HEK293T (cell line): ENCODE measurements around the gene SPRN.

Experiments
- CTCF ChIA-PET: fragments of 350-600 bp; formaldehyde crosslinking; extraction: SDS; loops from one replicate; lab custom pipeline; 2021; ENCODE audit warnings: antibody characterized with exemption, inconsistent platforms; lab: Yijun Ruan, JAX
- POLR2A ChIA-PET: fragments of 350-600 bp; formaldehyde crosslinking; extraction: SDS; loops from one replicate; lab custom pipeline; 2020; ENCODE audit warnings: antibody characterized with exemption, inconsistent platforms; lab: Yijun Ruan, JAX
- DNase-seq: peaks from one replicate; pipeline ENCODE4 v3.0.0; 2012; ENCODE audit warnings: mixed read lengths; ENCODE audit errors: extremely low spot score
- ARNT ChIP-seq: fragments of 450-650 bp; IDR thresholded peaks from 2 replicates; pipeline ENCODE4 v1.6.1; 2017; ENCODE audit warnings: mild to moderate bottlenecking
- BHLHE40 ChIP-seq: fragments of 450-650 bp; IDR thresholded peaks from 2 replicates; pipeline ENCODE4 v1.6.1; 2016; ENCODE audit warnings: mild to moderate bottlenecking, moderate library complexity, borderline replicate concordance
- CTBP1 ChIP-seq: fragments of 450-650 bp; IDR thresholded peaks from 2 replicates; pipeline ENCODE4 v1.6.1; 2016; ENCODE audit warnings: borderline replicate concordance
- ELF4 ChIP-seq: fragments of 450-650 bp; IDR thresholded peaks from 2 replicates; pipeline ENCODE4 v1.6.1; 2017; ENCODE audit warnings: antibody characterized with exemption
- FOXA1 ChIP-seq: fragments of 450-650 bp; IDR thresholded peaks from 2 replicates; pipeline ENCODE4 v1.6.1; 2016; ENCODE audit warnings: mild to moderate bottlenecking
- FOXK2 ChIP-seq: fragments of 450-650 bp; IDR thresholded peaks from 2 replicates; pipeline ENCODE4 v1.6.1; 2016; ENCODE audit warnings: mild to moderate bottlenecking
- FOXM1 ChIP-seq: fragments of 450-650 bp; IDR thresholded peaks from 2 replicates; pipeline ENCODE4 v1.6.1; 2017; ENCODE audit warnings: mild to moderate bottlenecking, borderline replicate concordance
- HDGF ChIP-seq: fragments of 450-650 bp; IDR thresholded peaks from 2 replicates; pipeline ENCODE4 v1.6.1; 2017; ENCODE audit warnings: antibody characterized with exemption, borderline replicate concordance
- L3MBTL2 ChIP-seq: fragments of 450-650 bp; conservative IDR thresholded peaks from 2 replicates; pipeline ENCODE4 v1.6.1; 2016; ENCODE audit warnings: mild to moderate bottlenecking
- LEF1 ChIP-seq: fragments of 450-650 bp; IDR thresholded peaks from 2 replicates; pipeline ENCODE4 v1.6.1; 2017; ENCODE audit warnings: mild to moderate bottlenecking, borderline replicate concordance
- NFRKB ChIP-seq: fragments of 450-650 bp; IDR thresholded peaks from 2 replicates; pipeline ENCODE4 v1.6.1; 2016; ENCODE audit warnings: mild to moderate bottlenecking, moderate library complexity
- PKNOX1 ChIP-seq: fragments of 450-650 bp; IDR thresholded peaks from 2 replicates; pipeline ENCODE4 v1.6.1; 2016
- SP1 ChIP-seq: fragments of 450-650 bp; IDR thresholded peaks from 2 replicates; pipeline ENCODE4 v1.6.1; 2017
- SUZ12 ChIP-seq: fragments of 450-650 bp; IDR thresholded peaks from 2 replicates; pipeline ENCODE4 v1.6.1; 2016; ENCODE audit warnings: mild to moderate bottlenecking
- TARDBP ChIP-seq: fragments of 450-650 bp; IDR thresholded peaks from 2 replicates; pipeline ENCODE4 v1.6.1; 2016
- ZNF384 ChIP-seq: fragments of 450-650 bp; IDR thresholded peaks from 2 replicates; pipeline ENCODE4 v1.6.1; 2016

Gene SPRN

GRCh38 chr10:133393401-133394063, 30.9 kb downstream of the SPRN start:
- ChIA-PET CTCF (no interaction called here), POLR2A (interaction anchor here (1.0 to 1.8 kb wide), 3 partner anchors 9 to 64 kb away, joined by 3 to 8 read pairs (median 4); partner anchors contain the start of gene PAOX)

GRCh38 chr10:133391761-133392518, 32.5 kb downstream of the SPRN start:
- TF ChIP-seq HDGF, result no peak
- TF ChIP-seq FOXM1, result no peak
- no peak for TF ChIP-seq ZNF384
- no peak for TF ChIP-seq LEF1
- TF ChIP-seq ELF4, result no peak
- TF ChIP-seq NFRKB, result no peak
- no peak for TF ChIP-seq FOXA1
- ChIA-PET POLR2A (interaction anchor here (0.7 kb wide), 1 partner anchor 13 kb away, joined by 3 read pairs; the partner anchor contains the start of gene PAOX), CTCF (no interaction called here)
- DNase-seq, result no peak

More at GRCh38 chr10:133393401-133394063, 30.9 kb downstream of the SPRN start:
- TF ChIP-seq NFRKB (no peak), FOXM1 (no peak), PKNOX1 (no peak), SUZ12 (no peak), LEF1 (no peak), FOXA1 (no peak), ARNT (no peak), L3MBTL2 (no peak), BHLHE40 (no peak), TARDBP (no peak), SP1 (no peak), FOXK2 (no peak), CTBP1 (no peak), ELF4 (no peak), HDGF (no peak), ZNF384 (no peak)
- DNase-seq, result no peak

GRCh38 chr10:133391249-133391635, 33.2 kb downstream of the SPRN start:
- ChIA-PET CTCF (no interaction called here), POLR2A (no interaction called here)

GRCh38 chr10:133390597-133391248, 33.7 kb downstream of the SPRN start:
- CTCF ChIA-PET, result no interaction called here

More at GRCh38 chr10:133391249-133391635, 33.2 kb downstream of the SPRN start:
- no peak for TF ChIP-seq ZNF384
- no peak for TF ChIP-seq HDGF
- no peak for TF ChIP-seq FOXM1
- no peak for TF ChIP-seq NFRKB
- TF ChIP-seq FOXA1, result no peak
- DNase-seq, result no peak

GRCh38 chr10:133388973-133389818, 35.2 kb downstream of the SPRN start:
- no peak for DNase-seq
- ChIA-PET POLR2A (interaction anchor here (1.4 kb wide), 1 partner anchor 31 kb away, joined by 3 read pairs; the partner anchor contains the start of gene FUOM), CTCF (no interaction called here)
- TF ChIP-seq FOXA1, result no peak
- TF ChIP-seq ELF4, result no peak
- no peak for TF ChIP-seq PKNOX1
- TF ChIP-seq ZNF384, result no peak
- TF ChIP-seq FOXK2, result no peak
- no peak for TF ChIP-seq LEF1
- TF ChIP-seq FOXM1, result no peak
- no peak for TF ChIP-seq L3MBTL2
- TF ChIP-seq CTBP1, result no peak
- no peak for TF ChIP-seq NFRKB

More at GRCh38 chr10:133390597-133391248, 33.7 kb downstream of the SPRN start:
- DNase-seq, result no peak
- no peak for TF ChIP-seq ARNT
- TF ChIP-seq HDGF, result no peak
- TF ChIP-seq FOXA1, result no peak
- TF ChIP-seq SUZ12, result no peak
- TF ChIP-seq ZNF384, result no peak
- no peak for TF ChIP-seq PKNOX1
- no peak for TF ChIP-seq SP1
- TF ChIP-seq L3MBTL2, result no peak
- TF ChIP-seq LEF1, result no peak
- TF ChIP-seq NFRKB, result no peak
- TF ChIP-seq FOXK2, result no peak
- no peak for TF ChIP-seq TARDBP
- POLR2A ChIA-PET, result no interaction called here
